Measurements from ENCODE around the gene NKIRAS2. TPM values are rescaled to one million over a fixed set of nuclear protein-coding genes. Genes with fewer than 3 reads are reported as not detected.
A peak's percentile ranks its signal among the peaks of the same experiment; 100 is the strongest.

The NKIRAS2 gene
- total RNA-seq, 2 experiments from 2014 or later, result 15.6 to 16.1 TPM

GRCh38 chr17:41982026-41982760 is 37.7 kb upstream of the NKIRAS2 start:
- no peak for DNase-seq
- Mint-ChIP-seq H3K4me1 (ENCODE audit: low read depth) (peaks cover 2% of the 10 kb centered on the region), H3K9me3 (no peaks in the 10 kb centered on the region), H3K27me3 (no peaks in the 10 kb centered on the region), H3K4me3 (no peak overlapping the region), H3K36me3 (peaks cover 38% of the 10 kb centered on the region), H3K27ac (no peak overlapping the region)
- CTCF ChIA-PET, result no interaction called here
- intact Hi-C loops (cut with micrococcal nuclease), result no loop called here
- POLR2A ChIA-PET, result interaction anchor here (1.5 kb wide), 1 partner anchor 9 kb away, joined by 3 read pairs; no protein-coding TSS in a partner anchor

GRCh38 chr17:41984454-41984853 is 35.4 kb upstream of the NKIRAS2 start:
- Mint-ChIP-seq H3K9me3 (no peaks in the 10 kb centered on the region), H3K36me3 (peaks cover 51% of the 10 kb centered on the region), H3K27ac (no peak overlapping the region), H3K27me3 (no peaks in the 10 kb centered on the region), H3K4me3 (no peak overlapping the region), H3K4me1 (ENCODE audit: low read depth) (peaks cover 8% of the 10 kb centered on the region)
- no peak for DNase-seq
- CTCF ChIA-PET, result interaction anchor here (0.8 to 1.6 kb wide), 2 partner anchors 21 to 24 kb away, joined by 3 to 4 read pairs; no protein-coding TSS in a partner anchor
- intact Hi-C loops (cut with micrococcal nuclease), result no loop called here
- POLR2A ChIA-PET, result no interaction called here

DNA sequence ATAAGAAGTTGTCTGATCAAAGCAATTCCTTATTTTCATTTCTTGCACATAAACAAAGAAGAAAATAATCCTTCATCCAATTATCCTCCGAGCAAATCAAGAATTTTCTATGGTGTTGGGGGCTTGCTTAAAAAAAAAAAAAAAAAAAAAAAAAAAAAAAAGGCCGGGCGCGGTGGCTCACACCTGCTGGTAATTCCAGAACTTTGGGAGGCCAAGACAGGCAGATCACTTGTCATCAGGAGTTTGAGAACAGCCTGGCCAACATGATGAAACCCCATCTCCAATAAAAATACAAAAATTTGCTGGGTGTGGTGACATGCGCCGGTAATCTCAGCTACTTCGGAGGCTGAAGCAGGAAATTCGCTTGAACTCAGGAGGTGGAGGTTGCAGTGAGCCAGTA is 34.0 kb upstream of the NKIRAS2 start:
- no peak overlapping the region for H3K27ac Mint-ChIP-seq
- CTCF ChIA-PET, result no interaction called here
- peaks cover 48% of the 10 kb centered on the region for H3K36me3 Mint-ChIP-seq
- no peaks in the 10 kb centered on the region for H3K9me3 Mint-ChIP-seq
- POLR2A ChIA-PET, result no interaction called here
- intact Hi-C loops (cut with micrococcal nuclease), result no loop called here
- peaks cover 8% of the 10 kb centered on the region for H3K4me1 Mint-ChIP-seq (ENCODE audit: low read depth)
- no peaks in the 10 kb centered on the region for H3K27me3 Mint-ChIP-seq
- DNase-seq, result no peak
- no peak overlapping the region for H3K4me3 Mint-ChIP-seq

- H3K9me3 Mint-ChIP-seq, result no peaks in the 10 kb centered on the region
Observed at GRCh38 chr17:41986634-41987033, 33.3 kb upstream of the NKIRAS2 start.

DNA sequence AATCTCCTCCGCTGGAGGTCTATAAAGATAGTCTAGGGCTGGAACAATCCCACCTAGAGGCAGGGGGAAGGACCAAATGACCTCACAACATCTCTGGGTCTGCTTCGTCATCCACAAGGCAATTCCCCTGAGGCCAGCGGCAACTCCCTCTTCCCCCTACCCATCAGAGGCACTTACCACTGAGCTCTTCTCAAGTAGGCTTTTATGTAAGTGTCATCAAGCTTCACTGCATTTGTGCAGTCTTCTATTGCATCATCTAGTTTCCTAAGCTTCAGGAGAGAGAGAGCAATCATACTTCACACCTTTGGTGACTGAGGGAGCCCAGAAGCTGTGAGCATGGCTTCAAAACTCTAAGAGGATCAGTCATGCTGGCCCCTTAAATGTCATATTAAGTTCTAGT is 32.2 kb upstream of the NKIRAS2 start:
- peak; percentile 26 for DNase-seq
- Mint-ChIP-seq H3K27ac (peak overlapping the region; percentile 66), H3K9me3 (no peaks in the 10 kb centered on the region), H3K36me3 (peaks cover 42% of the 10 kb centered on the region), H3K4me1 (ENCODE audit: low read depth) (peaks cover 8% of the 10 kb centered on the region), H3K4me3 (no peak overlapping the region), H3K27me3 (no peaks in the 10 kb centered on the region)
- ChIA-PET POLR2A (no interaction called here), CTCF (interaction anchor here (1.1 kb wide), 1 partner anchor 25 kb away, joined by 3 read pairs; no protein-coding TSS in a partner anchor)
- intact Hi-C loops (cut with micrococcal nuclease), result no loop called here

More at GRCh38 chr17:41986634-41987033, 33.3 kb upstream of the NKIRAS2 start:
- Mint-ChIP-seq H3K27me3 (no peaks in the 10 kb centered on the region), H3K4me1 (ENCODE audit: low read depth) (peaks cover 8% of the 10 kb centered on the region), H3K4me3 (no peak overlapping the region), H3K27ac (peak overlapping the region; percentile 24), H3K36me3 (peaks cover 48% of the 10 kb centered on the region)
- ChIA-PET CTCF (no interaction called here), POLR2A (no interaction called here)
- no peak for DNase-seq
- intact Hi-C loops (cut with micrococcal nuclease), result no loop called here

GRCh38 chr17:41988418-41988817 is 31.5 kb upstream of the NKIRAS2 start:
- Mint-ChIP-seq H3K4me1 (ENCODE audit: low read depth) (peaks cover 8% of the 10 kb centered on the region), H3K9me3 (no peaks in the 10 kb centered on the region), H3K27ac (peak overlapping the region; percentile 47), H3K27me3 (no peaks in the 10 kb centered on the region), H3K36me3 (peaks cover 43% of the 10 kb centered on the region), H3K4me3 (no peak overlapping the region)
- ChIA-PET CTCF (interaction anchor here (1.1 kb wide), 1 partner anchor 26 kb away, joined by 3 read pairs; no protein-coding TSS in a partner anchor), POLR2A (no interaction called here)
- intact Hi-C loops (cut with micrococcal nuclease), result no loop called here
- DNase-seq, result no peak

DNA sequence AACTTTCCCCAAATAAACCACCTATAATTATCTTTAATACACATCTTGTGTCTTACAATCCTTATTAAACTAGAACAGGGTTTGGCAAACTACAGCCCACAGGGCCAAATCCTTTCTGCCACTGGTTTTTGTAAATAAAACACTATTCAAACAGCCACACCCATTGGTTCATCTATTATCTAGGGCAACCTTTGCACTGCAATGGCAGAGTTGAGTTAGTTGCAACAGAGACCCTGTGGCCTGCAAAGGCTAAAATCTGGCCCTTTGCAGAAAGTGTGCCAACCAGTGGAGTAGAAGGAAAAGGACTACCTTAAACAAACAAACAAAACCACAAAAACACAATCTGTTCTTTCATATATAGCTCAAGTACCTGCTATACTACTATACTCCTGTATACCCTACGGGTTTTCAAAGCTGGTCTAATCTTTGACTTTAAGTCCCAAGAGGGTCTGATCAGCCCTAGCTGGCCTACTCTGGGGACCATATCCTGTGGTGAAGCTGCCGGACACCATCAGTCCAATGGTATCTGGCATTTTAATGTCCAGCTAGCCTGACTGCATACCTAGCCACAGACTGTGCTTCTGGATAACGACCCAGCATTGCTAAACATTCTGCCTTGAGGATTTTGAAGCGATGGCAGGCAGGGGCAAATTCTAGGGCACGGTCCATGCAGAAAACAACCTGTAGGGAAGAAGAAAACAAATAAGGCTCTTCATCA is 30.0 kb upstream of the NKIRAS2 start:
- POLR2A ChIA-PET, result no interaction called here
- DNase-seq, result no peak
- peaks cover 8% of the 10 kb centered on the region for H3K4me1 Mint-ChIP-seq (ENCODE audit: low read depth)
- H3K4me3 Mint-ChIP-seq, result no peak overlapping the region
- CTCF ChIA-PET, result no interaction called here
- intact Hi-C loops (cut with micrococcal nuclease), result no loop called here
- H3K9me3 Mint-ChIP-seq, result no peaks in the 10 kb centered on the region
- H3K36me3 Mint-ChIP-seq, result peaks cover 42% of the 10 kb centered on the region
- no peaks in the 10 kb centered on the region for H3K27me3 Mint-ChIP-seq
- H3K27ac Mint-ChIP-seq, result no peak overlapping the region

DNA sequence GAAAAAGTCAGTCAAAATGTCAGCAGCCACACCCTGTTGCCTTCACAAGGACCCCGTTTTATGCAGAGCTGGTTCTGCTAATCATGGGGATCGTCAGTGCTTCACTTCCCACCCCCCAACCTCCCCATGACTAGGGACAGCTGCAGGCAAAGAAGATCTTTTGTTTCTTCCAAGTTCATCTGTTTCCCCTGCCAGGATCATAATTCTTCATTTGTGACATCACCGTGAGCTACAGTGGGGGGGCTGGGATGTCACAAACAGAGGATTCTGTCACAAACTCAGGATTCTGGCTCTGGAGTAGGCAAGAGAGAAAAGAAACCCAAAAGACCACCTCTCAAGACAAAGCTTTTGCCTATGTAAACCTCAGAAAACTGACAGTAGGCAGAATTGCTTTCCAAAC is 27.3 kb upstream of the NKIRAS2 start:
- Mint-ChIP-seq H3K27me3 (no peaks in the 10 kb centered on the region), H3K4me3 (no peak overlapping the region), H3K4me1 (ENCODE audit: low read depth) (peaks cover 15% of the 10 kb centered on the region), H3K9me3 (no peaks in the 10 kb centered on the region), H3K36me3 (peaks cover 43% of the 10 kb centered on the region), H3K27ac (no peak overlapping the region)
- intact Hi-C loops (cut with micrococcal nuclease), result no loop called here
- POLR2A ChIA-PET, result no interaction called here
- CTCF ChIA-PET, result interaction anchor here (0.8 kb wide), 1 partner anchor 28 kb away, joined by 3 read pairs; the partner anchor contains the start of gene NKIRAS2
- DNase-seq, result no peak

GRCh38 chr17:41996855-41997164 is 23.1 kb upstream of the NKIRAS2 start:
- intact Hi-C loops (cut with micrococcal nuclease), result no loop called here
- ChIA-PET POLR2A (no interaction called here), CTCF (interaction anchor here (0.6 kb wide), 1 partner anchor 131 kb away, joined by 3 read pairs; the partner anchor contains the start of gene KLHL11)
- DNase-seq, result no peak
- no peak overlapping the region for H3K4me3 Mint-ChIP-seq
- H3K36me3 Mint-ChIP-seq, result peaks cover 46% of the 10 kb centered on the region
- no peaks in the 10 kb centered on the region for H3K27me3 Mint-ChIP-seq
- H3K27ac Mint-ChIP-seq, result peak overlapping the region; percentile 57
- peaks cover 11% of the 10 kb centered on the region for H3K4me1 Mint-ChIP-seq (ENCODE audit: low read depth)
- H3K9me3 Mint-ChIP-seq, result no peaks in the 10 kb centered on the region

DNA sequence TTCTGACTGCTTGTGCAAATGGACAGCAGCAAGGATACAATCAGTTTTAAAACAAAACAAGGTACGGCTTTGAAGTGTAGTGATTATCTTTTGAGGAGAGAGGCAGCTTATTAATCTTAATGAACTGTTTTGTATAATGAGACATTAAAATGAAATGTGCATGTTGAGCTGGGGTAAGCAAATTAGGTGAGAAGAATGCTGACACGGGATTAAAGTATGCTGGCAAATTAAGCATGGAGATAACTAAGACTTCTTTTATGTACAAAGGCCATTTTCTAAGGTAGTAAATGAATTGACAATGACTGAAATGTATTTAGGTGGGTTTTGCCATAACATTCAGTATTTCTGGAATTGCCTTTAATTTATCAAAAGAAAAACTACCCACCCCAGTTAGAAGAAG is 21.4 kb upstream of the NKIRAS2 start:
- no peaks in the 10 kb centered on the region for H3K27me3 Mint-ChIP-seq
- no peak overlapping the region for H3K4me3 Mint-ChIP-seq
- DNase-seq, result no peak
- H3K36me3 Mint-ChIP-seq, result peaks cover 39% of the 10 kb centered on the region
- intact Hi-C loops (cut with micrococcal nuclease), result no loop called here
- H3K27ac Mint-ChIP-seq, result no peak overlapping the region
- ChIA-PET CTCF (no interaction called here), POLR2A (no interaction called here)
- H3K9me3 Mint-ChIP-seq, result no peaks in the 10 kb centered on the region
- peaks cover 16% of the 10 kb centered on the region for H3K4me1 Mint-ChIP-seq (ENCODE audit: low read depth)

GRCh38 chr17:42000413-42001133 is 19.3 kb upstream of the NKIRAS2 start:
- no peak for DNase-seq
- peaks cover 32% of the 10 kb centered on the region for H3K36me3 Mint-ChIP-seq
- H3K4me3 Mint-ChIP-seq, result no peak overlapping the region
- POLR2A ChIA-PET, result no interaction called here
- CTCF ChIA-PET, result interaction anchor here (0.6 kb wide), 1 partner anchor 117 kb away, joined by 3 read pairs; no protein-coding TSS in a partner anchor
- H3K27ac Mint-ChIP-seq, result no peak overlapping the region
- H3K9me3 Mint-ChIP-seq, result no peaks in the 10 kb centered on the region
- H3K27me3 Mint-ChIP-seq, result no peaks in the 10 kb centered on the region
- peaks cover 29% of the 10 kb centered on the region for H3K4me1 Mint-ChIP-seq (ENCODE audit: low read depth)
- intact Hi-C loops (cut with micrococcal nuclease), result no loop called here

- Mint-ChIP-seq H3K4me1 (ENCODE audit: low read depth) (peaks cover 22% of the 10 kb centered on the region), H3K27ac (peak overlapping the region; percentile 13), H3K9me3 (no peaks in the 10 kb centered on the region), H3K36me3 (peaks cover 24% of the 10 kb centered on the region), H3K4me3 (no peak overlapping the region), H3K27me3 (no peaks in the 10 kb centered on the region)
- no peak for DNase-seq
- ChIA-PET CTCF (interaction anchor here (1.3 kb wide), 1 partner anchor 18 kb away, joined by 4 read pairs; the partner anchor contains the start of gene NKIRAS2), POLR2A (no interaction called here)
- intact Hi-C loops (cut with micrococcal nuclease), result no loop called here
Observed at GRCh38 chr17:42001729-42002128, 18.2 kb upstream of the NKIRAS2 start.

All from activated CD4-positive, alpha-beta memory T cell treated with anti-CD3 and anti-CD28 coated beads for 36 hours (primary cell).